Cardiac fibroblast (primary cell): ENCODE measurements around the gene GNA12.

ENCODE experiments used
- DNase-seq, 2 donors: peaks; one replicate each; pipeline versions ENCODE4 v3.0.0 to v3.0.0-alpha.2; 2010; ENCODE audit warnings: low read depth in 2 of 2
- H3K4me3 ChIP-seq, 2 donors: replicated peaks in 1 of 2; 1 replicate in 1 of 2; 2 replicates in 1 of 2; pipeline ENCODE4 v1.5.1; 2011; ENCODE audit warnings: low read depth in 2 of 2, low read length in 2 of 2, mild to moderate bottlenecking in 2 of 2, moderate library complexity in 1 of 2
- TF ChIP-seq, protein P1 (sequence below): IDR thresholded peaks from one replicate; pipeline ENCODE4 v1.5.1; 2011; ENCODE audit warnings: low read depth, mild to moderate bottlenecking, low read length, inconsistent platforms

The GNA12 gene

GRCh38 chr7:2713370-2713769, 130.7 kb downstream of the GNA12 start:
- H3K4me3 ChIP-seq: no peak overlapping the region
- no peak for DNase-seq
- TF ChIP-seq, protein P1, sequence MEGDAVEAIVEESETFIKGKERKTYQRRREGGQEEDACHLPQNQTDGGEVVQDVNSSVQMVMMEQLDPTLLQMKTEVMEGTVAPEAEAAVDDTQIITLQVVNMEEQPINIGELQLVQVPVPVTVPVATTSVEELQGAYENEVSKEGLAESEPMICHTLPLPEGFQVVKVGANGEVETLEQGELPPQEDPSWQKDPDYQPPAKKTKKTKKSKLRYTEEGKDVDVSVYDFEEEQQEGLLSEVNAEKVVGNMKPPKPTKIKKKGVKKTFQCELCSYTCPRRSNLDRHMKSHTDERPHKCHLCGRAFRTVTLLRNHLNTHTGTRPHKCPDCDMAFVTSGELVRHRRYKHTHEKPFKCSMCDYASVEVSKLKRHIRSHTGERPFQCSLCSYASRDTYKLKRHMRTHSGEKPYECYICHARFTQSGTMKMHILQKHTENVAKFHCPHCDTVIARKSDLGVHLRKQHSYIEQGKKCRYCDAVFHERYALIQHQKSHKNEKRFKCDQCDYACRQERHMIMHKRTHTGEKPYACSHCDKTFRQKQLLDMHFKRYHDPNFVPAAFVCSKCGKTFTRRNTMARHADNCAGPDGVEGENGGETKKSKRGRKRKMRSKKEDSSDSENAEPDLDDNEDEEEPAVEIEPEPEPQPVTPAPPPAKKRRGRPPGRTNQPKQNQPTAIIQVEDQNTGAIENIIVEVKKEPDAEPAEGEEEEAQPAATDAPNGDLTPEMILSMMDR: no peak

DNA sequence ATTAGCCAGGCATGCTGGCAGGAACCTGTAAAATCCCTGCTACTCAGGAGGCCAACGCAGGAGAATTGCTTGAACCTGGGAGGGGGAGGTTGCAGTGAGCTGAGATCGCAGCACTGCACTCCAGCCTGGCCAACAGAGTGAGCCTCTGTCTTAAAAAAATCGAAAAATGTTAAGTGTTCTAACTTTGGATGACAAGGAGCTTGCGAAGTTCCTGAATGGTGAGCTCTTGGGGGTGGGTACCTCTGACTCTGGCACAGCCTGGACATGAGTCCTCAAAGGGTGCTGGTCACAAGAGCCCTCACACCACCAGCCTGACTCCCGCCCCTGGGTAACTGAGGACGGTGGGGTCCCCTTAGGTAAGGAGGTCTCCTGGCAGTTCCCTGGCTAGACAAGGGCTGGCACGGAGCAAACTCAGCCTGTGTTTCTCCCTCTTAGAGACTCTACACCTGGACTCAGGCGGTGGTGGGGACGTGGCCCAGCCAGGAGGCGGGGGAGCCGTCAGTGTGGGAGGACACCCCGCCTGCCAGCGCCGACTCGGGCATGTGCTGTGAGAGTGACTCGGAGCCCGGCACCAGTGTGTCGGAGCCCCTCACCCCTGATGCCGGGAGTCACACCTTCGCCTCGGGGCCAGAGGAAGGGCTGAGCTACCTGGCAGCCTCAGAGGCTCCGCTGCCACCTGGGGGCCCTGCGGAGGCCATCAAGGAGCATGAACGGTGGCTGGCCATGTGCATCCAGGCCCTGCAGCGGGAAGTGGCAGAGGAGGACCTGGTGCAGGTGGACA, 132.0 kb downstream of the GNA12 start:
- no peak for DNase-seq
- H3K4me3 ChIP-seq: no peak overlapping the region
- TF ChIP-seq, protein P1: no peak

DNA sequence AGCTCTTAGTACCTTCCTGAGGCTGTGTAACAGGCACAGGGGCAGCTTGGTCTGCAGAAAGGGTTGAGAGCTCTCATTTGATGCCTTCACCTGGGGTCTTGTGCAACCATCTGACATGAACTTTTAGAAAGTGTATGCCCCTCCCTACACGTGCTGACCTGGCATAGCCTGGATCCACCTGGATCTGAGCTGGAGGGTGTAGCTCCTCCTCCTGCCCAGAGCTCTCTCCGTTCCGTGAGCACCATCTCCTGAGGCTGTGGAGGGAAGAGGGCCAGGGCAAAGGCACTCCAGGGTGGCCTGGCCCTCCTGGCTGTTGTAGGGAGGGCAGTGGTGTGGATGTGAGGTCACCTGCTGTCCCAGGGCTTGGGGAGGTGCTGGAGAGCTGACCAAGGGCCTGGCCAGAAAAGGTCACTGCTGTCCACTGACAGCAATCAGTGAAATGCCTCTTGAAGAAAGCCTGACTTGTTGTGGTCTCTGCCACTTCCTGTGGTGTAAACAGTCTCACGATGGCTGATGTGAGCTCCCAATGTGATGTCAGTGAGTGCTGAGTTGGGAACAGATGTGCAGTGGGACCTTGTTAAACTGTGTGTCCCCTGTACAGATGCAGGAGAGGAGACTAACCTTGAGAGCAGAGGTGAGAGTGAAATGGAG, 133.1 kb downstream of the GNA12 start:
- no peak for DNase-seq
- TF ChIP-seq, protein P1: no peak
- no peak overlapping the region for H3K4me3 ChIP-seq

GRCh38 chr7:2710286-2710655, 133.8 kb downstream of the GNA12 start:
- H3K4me3 ChIP-seq: no peak overlapping the region
- DNase-seq: no peak
- TF ChIP-seq, protein P1: no peak

DNA sequence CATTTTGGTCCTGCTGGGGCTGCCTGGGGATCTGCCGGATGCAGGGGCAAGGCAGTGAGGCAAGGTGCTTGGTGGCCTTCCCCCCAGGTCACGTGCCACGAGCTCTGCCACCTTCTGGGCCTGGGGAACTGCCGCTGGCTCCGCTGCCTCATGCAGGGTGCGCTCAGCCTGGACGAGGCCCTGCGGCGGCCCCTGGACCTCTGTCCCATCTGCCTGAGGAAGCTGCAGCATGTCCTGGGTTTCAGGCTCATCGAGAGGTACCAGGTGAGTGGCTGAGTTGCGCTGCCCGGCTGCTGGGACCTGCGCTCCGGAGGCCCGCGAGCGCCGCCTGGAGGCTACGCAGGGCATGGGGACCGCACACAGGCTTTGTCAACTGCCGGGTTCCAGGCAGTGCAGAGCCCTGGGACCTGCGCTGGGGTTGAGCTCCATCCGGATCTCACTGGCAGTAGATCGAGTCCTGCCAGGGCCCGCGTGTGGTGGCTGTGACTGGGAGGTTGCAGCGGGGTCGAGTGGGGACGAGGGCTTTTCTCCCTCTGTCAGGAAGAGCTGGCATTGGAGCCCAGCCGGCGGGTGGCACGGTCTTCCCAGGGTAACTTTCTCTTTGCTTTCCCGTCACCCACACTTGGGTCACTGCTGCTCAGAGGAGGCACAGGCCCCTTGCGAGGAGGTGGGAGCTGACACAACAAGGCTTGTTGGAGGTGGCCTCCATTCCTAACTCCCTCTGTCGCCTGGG, 134.4 kb downstream of the GNA12 start:
- H3K4me3 ChIP-seq: no peak overlapping the region
- TF ChIP-seq, protein P1: peak; percentile 89
- peak; percentile 33 to 61 for DNase-seq

- H3K4me3 ChIP-seq: no peak overlapping the region
- TF ChIP-seq, protein P1: no peak
- no peak for DNase-seq
Observed at GRCh38 chr7:2708547-2709310, 135.4 kb downstream of the GNA12 start.
